Transverse colon (tissue), 4 donors: ENCODE measurements around the gene OR10D3.

Source experiments
- CTCF ChIP-seq, 5 experiments: fragments of 200-600 bp in 3 of 5; fragments of 450-650 bp in 2 of 5; sonication (generic) in 3 of 5; IDR thresholded peaks; 1 replicate in 2 of 5; 2 replicates in 3 of 5; pipeline ENCODE4 v1.5.1; 2016 to 2017; ENCODE audit warnings: antibody characterized with exemption in 5 of 5, inconsistent platforms in 3 of 5, mild to moderate bottlenecking in 2 of 5, moderate library complexity in 1 of 5
- POLR2A ChIP-seq: fragments of 450-650 bp; IDR thresholded peaks from one replicate; pipeline ENCODE4 v1.6.1; 2016; ENCODE audit warnings: antibody characterized with exemption, mild to moderate bottlenecking, moderate library complexity
- POLR2AphosphoS5 ChIP-seq, 3 donors: sonication (generic); formaldehyde crosslinking; IDR thresholded peaks; one replicate each; pipeline ENCODE4 v1.6.1; 2016; ENCODE audit warnings: antibody characterized with exemption in 3 of 3

DNA sequence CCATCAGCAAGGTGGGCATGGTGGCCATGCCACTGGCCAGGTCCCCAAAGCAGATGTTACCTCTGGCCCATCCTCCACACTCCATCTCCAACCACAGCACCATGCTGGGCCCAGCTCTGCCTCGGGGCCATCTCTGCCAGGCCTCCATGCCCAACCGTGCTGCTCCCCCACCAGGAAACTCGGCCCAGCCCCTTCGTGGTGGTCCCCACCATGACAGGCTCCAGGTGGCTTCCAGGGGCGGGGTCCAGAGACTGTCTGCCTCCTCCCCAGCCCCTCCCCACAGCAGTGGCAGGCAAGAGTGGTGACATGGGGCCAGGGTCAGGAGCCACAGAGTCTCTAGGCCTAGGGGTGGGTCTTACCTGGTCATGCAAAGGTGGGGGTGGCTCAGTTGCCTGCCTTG, 27.3 kb downstream of the OR10D3 start:
- TF ChIP-seq POLR2AphosphoS5 (IDR thresholded peaks at IDR 0.05) = no peak
- no peak for TF ChIP-seq CTCF (IDR thresholded peaks at IDR 0.05)
- TF ChIP-seq POLR2A = no peak
